ENCODE data around the gene CHMP1A. TPM values are rescaled to one million over a fixed set of nuclear protein-coding genes. Genes with fewer than 3 reads are reported as not detected.

CHMP1A gene
- total RNA-seq, 2 donors from 2014 or later = 75.8 to 128 TPM

- 92% methylated on average over 10 of the region's 10 CpGs for WGBS
- no peak for DNase-seq (ENCODE audit: low spot score)
- Histone ChIP-seq H3K9me3 (no peaks in the 10 kb centered on the region), H3K4me3 (no peak overlapping the region), H3K27me3 (replicated peaks; ENCODE audit: insufficient read depth) (no peaks in the 10 kb centered on the region), H3K36me3 (no peaks in the 10 kb centered on the region), H3K4me1 (replicated peaks) (peaks cover 10% of the 10 kb centered on the region), H3K27ac (no peak overlapping the region)
- intact Hi-C loops (cut with DNase I) = no loop called here
- TF ChIP-seq, protein P1, sequence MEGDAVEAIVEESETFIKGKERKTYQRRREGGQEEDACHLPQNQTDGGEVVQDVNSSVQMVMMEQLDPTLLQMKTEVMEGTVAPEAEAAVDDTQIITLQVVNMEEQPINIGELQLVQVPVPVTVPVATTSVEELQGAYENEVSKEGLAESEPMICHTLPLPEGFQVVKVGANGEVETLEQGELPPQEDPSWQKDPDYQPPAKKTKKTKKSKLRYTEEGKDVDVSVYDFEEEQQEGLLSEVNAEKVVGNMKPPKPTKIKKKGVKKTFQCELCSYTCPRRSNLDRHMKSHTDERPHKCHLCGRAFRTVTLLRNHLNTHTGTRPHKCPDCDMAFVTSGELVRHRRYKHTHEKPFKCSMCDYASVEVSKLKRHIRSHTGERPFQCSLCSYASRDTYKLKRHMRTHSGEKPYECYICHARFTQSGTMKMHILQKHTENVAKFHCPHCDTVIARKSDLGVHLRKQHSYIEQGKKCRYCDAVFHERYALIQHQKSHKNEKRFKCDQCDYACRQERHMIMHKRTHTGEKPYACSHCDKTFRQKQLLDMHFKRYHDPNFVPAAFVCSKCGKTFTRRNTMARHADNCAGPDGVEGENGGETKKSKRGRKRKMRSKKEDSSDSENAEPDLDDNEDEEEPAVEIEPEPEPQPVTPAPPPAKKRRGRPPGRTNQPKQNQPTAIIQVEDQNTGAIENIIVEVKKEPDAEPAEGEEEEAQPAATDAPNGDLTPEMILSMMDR (IDR thresholded peaks at IDR 0.05) = no peak
- TF ChIP-seq POLR2A (IDR thresholded peaks at IDR 0.05) (no peak), POLR2AphosphoS5 (IDR thresholded peaks at IDR 0.05) (no peak)
Observed at GRCh38 chr16:89655062-89655643, 2.4 kb downstream of the CHMP1A start.

DNA sequence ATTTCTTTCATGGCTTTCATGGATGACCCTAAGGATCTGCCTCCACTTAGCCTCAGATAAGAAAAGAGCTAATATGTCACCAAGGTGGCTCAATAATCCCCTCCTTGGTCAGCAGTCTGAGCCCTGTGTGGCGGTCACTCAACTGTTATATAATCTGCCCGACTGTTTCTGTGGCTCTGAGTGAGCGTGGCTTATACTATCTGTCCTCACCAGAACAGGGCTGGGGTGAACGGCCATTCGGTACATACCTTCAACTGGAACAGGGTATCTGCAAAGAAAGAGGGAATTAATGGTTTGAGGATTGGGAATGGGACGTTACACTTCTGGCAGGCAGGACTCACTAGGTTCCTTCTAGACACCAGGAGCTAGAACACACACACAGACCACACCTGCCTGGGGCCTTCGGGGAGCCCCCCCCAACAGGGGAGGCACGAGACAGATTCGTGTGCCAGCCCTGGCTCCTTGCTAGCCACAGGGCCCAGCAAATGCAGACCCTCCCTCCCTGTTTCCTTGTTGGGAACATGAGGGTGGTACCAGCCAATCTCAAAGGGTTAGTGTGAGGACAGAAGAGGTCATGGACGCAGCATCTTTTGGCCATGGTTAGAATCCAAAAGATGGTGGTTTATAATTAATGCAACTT is 3.7 kb downstream of the CHMP1A start:
- no peak for DNase-seq (ENCODE audit: low spot score)
- 90% methylated on average over 10 of the region's 10 CpGs for WGBS
- H3K36me3 ChIP-seq = no peaks in the 10 kb centered on the region
- intact Hi-C loops (cut with DNase I) = no loop called here
- TF ChIP-seq POLR2AphosphoS5 (IDR thresholded peaks at IDR 0.05) (no peak), POLR2A (IDR thresholded peaks at IDR 0.05) (no peak)
- TF ChIP-seq, protein P1 (IDR thresholded peaks at IDR 0.05) = no peak
- no peak overlapping the region for H3K4me3 ChIP-seq
- H3K4me1 ChIP-seq (replicated peaks) = peaks cover 10% of the 10 kb centered on the region
- no peaks in the 10 kb centered on the region for H3K27me3 ChIP-seq (replicated peaks; ENCODE audit: insufficient read depth)
- H3K27ac ChIP-seq = no peak overlapping the region
- H3K9me3 ChIP-seq = no peaks in the 10 kb centered on the region

DNA sequence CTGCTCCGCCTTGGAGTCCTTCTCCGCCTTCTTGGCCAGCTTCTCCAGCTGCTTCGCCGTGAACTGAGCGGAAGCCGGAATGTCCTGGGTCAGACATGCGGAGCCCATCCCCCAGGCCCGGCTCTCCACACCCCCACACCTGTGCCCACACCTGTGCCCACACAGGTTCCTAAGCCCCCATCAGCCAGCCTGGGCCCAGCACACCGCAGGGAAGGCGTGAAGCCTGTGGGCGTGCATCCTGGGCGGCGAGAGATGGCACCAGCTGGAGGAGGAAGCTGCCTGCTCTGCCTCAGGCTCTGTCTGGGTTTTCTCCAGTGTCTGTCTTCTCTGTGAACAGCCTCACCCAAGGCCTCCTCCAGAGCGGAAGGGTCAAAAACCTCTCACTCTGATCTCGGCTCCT is 5.9 kb downstream of the CHMP1A start:
- no peak for DNase-seq (ENCODE audit: low spot score)
- Histone ChIP-seq H3K4me3 (no peak overlapping the region), H3K27me3 (replicated peaks; ENCODE audit: insufficient read depth) (no peaks in the 10 kb centered on the region), H3K27ac (no peak overlapping the region), H3K9me3 (no peaks in the 10 kb centered on the region), H3K4me1 (replicated peaks) (peaks cover 4% of the 10 kb centered on the region), H3K36me3 (peaks cover 2 to 6% of the 10 kb centered on the region in 2 donors)
- WGBS = 89% methylated on average over 15 of the region's 15 CpGs
- intact Hi-C loops (cut with DNase I) = no loop called here
- TF ChIP-seq POLR2AphosphoS5 (IDR thresholded peaks at IDR 0.05) = no peak
- TF ChIP-seq, protein P1 (IDR thresholded peaks at IDR 0.05) = no peak
- no peak for TF ChIP-seq POLR2A (IDR thresholded peaks at IDR 0.05)

- Histone ChIP-seq H3K36me3 (peaks cover 20 to 23% of the 10 kb centered on the region in 2 donors), H3K4me1 (replicated peaks) (no peaks in the 10 kb centered on the region), H3K4me3 (no peak overlapping the region), H3K27ac (no peak overlapping the region), H3K27me3 (replicated peaks; ENCODE audit: insufficient read depth) (no peaks in the 10 kb centered on the region), H3K9me3 (no peaks in the 10 kb centered on the region)
- no peak for DNase-seq (ENCODE audit: low spot score)
- intact Hi-C loops (cut with DNase I) = no loop called here
- WGBS = 60% methylated on average over 8 of the region's 12 CpGs
- TF ChIP-seq POLR2A (IDR thresholded peaks at IDR 0.05) (no peak), POLR2AphosphoS5 (IDR thresholded peaks at IDR 0.05) (no peak)
- TF ChIP-seq, protein P1 (IDR thresholded peaks at IDR 0.05) = no peak
Observed at GRCh38 chr16:89646906-89647305, 10.6 kb downstream of the CHMP1A start.

DNA sequence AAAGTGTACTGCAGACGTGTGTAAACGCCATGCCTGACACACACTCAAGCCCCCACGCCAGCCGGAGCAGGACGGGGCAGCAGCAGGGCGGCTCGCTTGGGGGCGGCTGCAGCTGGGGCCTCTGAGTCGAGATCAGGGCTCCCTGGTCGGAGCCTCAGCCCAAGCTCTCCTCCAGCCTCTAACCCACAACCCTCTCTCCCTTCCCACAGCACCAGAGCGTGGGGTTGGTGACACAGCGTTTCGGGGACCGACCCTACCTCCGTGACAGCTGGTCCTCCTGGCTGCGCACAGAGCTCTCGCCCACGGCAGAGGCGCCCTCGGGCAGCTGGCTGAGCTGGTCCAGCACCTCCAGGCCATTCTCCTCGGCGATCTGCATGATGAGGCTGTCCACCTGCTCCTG is 11.2 kb downstream of the CHMP1A start:
- intact Hi-C loops (cut with DNase I) = no loop called here
- WGBS = 96% methylated on average over 15 of the region's 22 CpGs
- H3K4me3 ChIP-seq = no peak overlapping the region
- no peak overlapping the region for H3K27ac ChIP-seq
- TF ChIP-seq POLR2A (IDR thresholded peaks at IDR 0.05) (no peak), POLR2AphosphoS5 (IDR thresholded peaks at IDR 0.05) (no peak)
- TF ChIP-seq, protein P1 (IDR thresholded peaks at IDR 0.05) = no peak
- no peaks in the 10 kb centered on the region for H3K27me3 ChIP-seq (replicated peaks; ENCODE audit: insufficient read depth)
- peaks cover 20 to 23% of the 10 kb centered on the region in 2 donors for H3K36me3 ChIP-seq
- DNase-seq (ENCODE audit: low spot score) = no peak
- no peaks in the 10 kb centered on the region for H3K4me1 ChIP-seq (replicated peaks)
- no peaks in the 10 kb centered on the region for H3K9me3 ChIP-seq

All from prostate gland (tissue), 2 donors.